HepG2 (cell line): ENCODE measurements around the gene RMDN2. TPM values are rescaled to one million over a fixed set of nuclear protein-coding genes. Genes with fewer than 3 reads are reported as not detected.

Experiments
- ATF7-NPFF ChIP-seq: sonication (generic); formaldehyde crosslinking; IDR thresholded peaks from 2 replicates; pipeline ENCODE4 v1.8.1; 2023; ENCODE audit warnings: mild to moderate bottlenecking, low read depth, missing genetic modification reagents, moderate library complexity
- CBX2 ChIP-seq, 2 experiments: fragments of 200-600 bp in 1 of 2; sonication (generic); formaldehyde crosslinking in 1 of 2; IDR thresholded peaks; 2 replicates each; pipeline versions ENCODE4 v1.7.0 to v1.8.1; 2018 to 2022; ENCODE audit warnings: low read depth in 2 of 2, low read length in 1 of 2, mild to moderate bottlenecking in 1 of 2, missing genetic modification reagents in 1 of 2
- CEBPG ChIP-seq: IDR thresholded peaks from 2 replicates; pipeline ENCODE4 v1.6.1; 2016
- ETV5 ChIP-seq: IDR thresholded peaks from 2 replicates; pipeline ENCODE4 v1.6.1; 2018; ENCODE audit warnings: missing biosample characterization, missing genetic modification reagents, inconsistent platforms, borderline replicate concordance
- FLYWCH1 ChIP-seq: sonication (generic); formaldehyde crosslinking; IDR thresholded peaks from 2 replicates; pipeline ENCODE4 v1.8.1; 2023; ENCODE audit warnings: mild to moderate bottlenecking, missing genetic modification reagents
- KAT8 ChIP-seq: IDR thresholded peaks from 2 replicates; pipeline ENCODE4 v1.6.1; 2016; ENCODE audit warnings: missing genetic modification reagents, missing compliant biosample characterization
- MAF1 ChIP-seq: sonication (generic); formaldehyde crosslinking; IDR thresholded peaks from 2 replicates; pipeline ENCODE4 v1.5.0; 2020; ENCODE audit warnings: missing genetic modification reagents, borderline replicate concordance
- MTA1 ChIP-seq: sonication (generic); formaldehyde crosslinking; IDR thresholded peaks from 2 replicates; pipeline ENCODE4 v1.4.0; 2020; ENCODE audit warnings: missing genetic modification reagents, mild to moderate bottlenecking, borderline replicate concordance
- RBM22 ChIP-seq: fragments of 200-400 bp; formaldehyde crosslinking; optimal IDR thresholded peaks from 2 replicates; pipeline ENCODE3; 2017; ENCODE audit warnings: mild to moderate bottlenecking, low read length, moderate library complexity
- RFX5 ChIP-seq: IDR thresholded peaks from 2 replicates; pipeline ENCODE4 v1.6.1; 2011; ENCODE audit warnings: low read depth, low read length, improper control_type of control experiment
- SIN3B ChIP-seq: fragments of 150-350 bp; IDR thresholded peaks from 2 replicates; pipeline ENCODE4 v1.6.1; 2014; ENCODE audit warnings: low read length
- SIX4 ChIP-seq: sonication (generic); formaldehyde crosslinking; IDR thresholded peaks from 2 replicates; pipeline ENCODE4 v1.4.0; 2020; ENCODE audit warnings: missing genetic modification reagents
- SMARCC2 ChIP-seq: fragments of 450-650 bp; IDR thresholded peaks from 2 replicates; pipeline ENCODE4 v1.6.1; 2017; ENCODE audit warnings: antibody characterized with exemption, mild to moderate bottlenecking
- TFE3 ChIP-seq: IDR thresholded peaks from 2 replicates; pipeline ENCODE4 v1.6.1; 2016
- ZNF124 ChIP-seq: sonication (generic); formaldehyde crosslinking; IDR thresholded peaks from 2 replicates; pipeline ENCODE4 v1.4.0; 2020; ENCODE audit warnings: missing genetic modification reagents
- ZNF224 ChIP-seq: sonication (generic); formaldehyde crosslinking; IDR thresholded peaks from 2 replicates; pipeline ENCODE4 v1.5.0; 2020; ENCODE audit warnings: mild to moderate bottlenecking, missing genetic modification reagents
- ZNF44 ChIP-seq: sonication (generic); formaldehyde crosslinking; IDR thresholded peaks from 2 replicates; pipeline ENCODE4 v1.5.1; 2020; ENCODE audit warnings: mild to moderate bottlenecking, missing genetic modification reagents
- ZNF501 ChIP-seq: sonication (generic); formaldehyde crosslinking; IDR thresholded peaks from 2 replicates; pipeline ENCODE4 v1.5.1; 2020; ENCODE audit warnings: mild to moderate bottlenecking, moderate library complexity, missing genetic modification reagents
- ZNF598 ChIP-seq: sonication (generic); formaldehyde crosslinking; IDR thresholded peaks from 2 replicates; pipeline ENCODE4 v1.5.1; 2020; ENCODE audit warnings: mild to moderate bottlenecking, missing genetic modification reagents, borderline replicate concordance
- ZNF761 ChIP-seq: sonication (generic); formaldehyde crosslinking; conservative IDR thresholded peaks from 2 replicates; pipeline ENCODE4 v1.4.0; 2020; ENCODE audit warnings: mild to moderate bottlenecking, missing genetic modification reagents
- ZNF883 ChIP-seq: sonication (generic); formaldehyde crosslinking; IDR thresholded peaks from 2 replicates; pipeline ENCODE4 v1.5.1; 2020; ENCODE audit warnings: mild to moderate bottlenecking, missing genetic modification reagents; ENCODE audit errors: not compliant biosample characterization
- polyA plus RNA-seq, 8 experiments: library from polyadenylated mRNA; depleted of rRNA in 3 of 8; stranded (reverse) in 7 of 8; unstranded in 1 of 8; fragments of >200 nt; fragmentation: Illumina TruSeq in 4 of 8; extraction: Trizol in 4 of 8; gene quantifications; 2 replicates each; pipeline versions ENCODE4 v1.2.1 to v1.2.3, GENCODE V29; 2011 to 2016; ENCODE audit warnings: low read depth in 4 of 8, missing spikeins in 1 of 8, mixed read lengths in 1 of 8; ENCODE audit not compliant: insufficient read depth in 1 of 8
- total RNA-seq, 5 experiments: library from RNA; depleted of rRNA; stranded (reverse); fragments of >200 nt; fragmentation: Illumina TruSeq; extraction: Trizol; gene quantifications; 2 replicates each; pipeline ENCODE4 v1.2.3, GENCODE V29; 2016; ENCODE audit warnings: low read depth in 1 of 5
- TF ChIP-seq, protein P1 (sequence below): sonication (generic); formaldehyde crosslinking; IDR thresholded peaks from 2 replicates; pipeline ENCODE4 v1.5.1; 2020; ENCODE audit warnings: missing genetic modification reagents, mild to moderate bottlenecking, borderline replicate concordance
- TF ChIP-seq, protein P2 (sequence below): sonication (generic); formaldehyde crosslinking; IDR thresholded peaks from 2 replicates; pipeline ENCODE4 v1.8.0; 2022; ENCODE audit warnings: low read depth, missing genetic modification reagents
- TF ChIP-seq, protein P3 (sequence below): sonication (generic); formaldehyde crosslinking; IDR thresholded peaks from 2 replicates; pipeline ENCODE4 v1.4.0; 2020; ENCODE audit warnings: missing genetic modification reagents, borderline replicate concordance

RMDN2 gene
- total and polyA plus RNA-seq, 2 of the 13 experiments (the other 11 are each of a cell fraction or from before 2014, with no cell fraction given), result 2.3 to 8.9 TPM

DNA sequence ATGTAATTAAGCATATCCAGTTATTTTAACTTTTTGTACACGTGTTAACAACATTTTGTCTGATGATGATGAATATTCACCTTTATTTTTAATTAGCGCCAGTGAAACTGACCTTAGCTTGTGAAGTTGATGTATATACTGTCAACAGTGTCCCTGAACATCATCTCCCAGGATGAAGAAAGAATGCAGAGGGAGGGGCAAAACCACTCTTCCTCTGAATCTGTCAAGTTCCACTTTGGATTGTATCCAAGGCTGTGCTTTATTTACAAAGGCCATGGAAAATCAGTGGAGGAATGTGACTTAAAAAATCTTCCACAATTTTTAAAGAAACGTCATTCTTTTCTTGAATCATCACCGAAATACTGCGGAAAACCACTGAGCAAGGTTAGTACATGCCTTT is 4.5 kb upstream of the RMDN2 start (continued):
- TF ChIP-seq RBM22, result no peak
- TF ChIP-seq MAF1 (CRISPR knock-in tag), result no peak
- no peak for TF ChIP-seq SIN3B
- TF ChIP-seq ZNF761 (CRISPR knock-in tag), result no peak
- TF ChIP-seq MTA1 (CRISPR knock-in tag), result no peak
- peak; percentile 85 for TF ChIP-seq CEBPG
- no peak for TF ChIP-seq FLYWCH1
- no peak for TF ChIP-seq CBX2 (IDR thresholded peaks at IDR 0.05; ENCODE audit: low read depth, low read length)
- TF ChIP-seq CBX2 (CRISPR knock-in tag; IDR thresholded peaks at IDR 0.05; ENCODE audit: low read depth), result no peak
- TF ChIP-seq TFE3 (CRISPR knock-in tag), result peak; percentile 50; the same call in 1 of the 2 replicates
- peak; percentile 35; the same call in 1 of the 2 replicates for TF ChIP-seq KAT8
- TF ChIP-seq, protein P1, sequence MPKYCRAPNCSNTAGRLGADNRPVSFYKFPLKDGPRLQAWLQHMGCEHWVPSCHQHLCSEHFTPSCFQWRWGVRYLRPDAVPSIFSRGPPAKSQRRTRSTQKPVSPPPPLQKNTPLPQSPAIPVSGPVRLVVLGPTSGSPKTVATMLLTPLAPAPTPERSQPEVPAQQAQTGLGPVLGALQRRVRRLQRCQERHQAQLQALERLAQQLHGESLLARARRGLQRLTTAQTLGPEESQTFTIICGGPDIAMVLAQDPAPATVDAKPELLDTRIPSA, result no peak
- no peak for TF ChIP-seq SMARCC2
- TF ChIP-seq ZNF224 (CRISPR knock-in tag), result no peak
- peak; percentile 53; the same call in 1 of the 2 replicates for TF ChIP-seq ETV5 (CRISPR knock-in tag)
- TF ChIP-seq ZNF44 (CRISPR knock-in tag), result no peak
- TF ChIP-seq RFX5, result no peak
- peak; percentile 59; the same call in 1 of the 2 replicates for TF ChIP-seq SIX4 (CRISPR knock-in tag)
- no peak for TF ChIP-seq ZNF598
- 0 out of 2 replicates have a peak, but pooled peaks have one; percentile 52 for TF ChIP-seq ZNF124 (CRISPR knock-in tag)
- TF ChIP-seq, protein P2, sequence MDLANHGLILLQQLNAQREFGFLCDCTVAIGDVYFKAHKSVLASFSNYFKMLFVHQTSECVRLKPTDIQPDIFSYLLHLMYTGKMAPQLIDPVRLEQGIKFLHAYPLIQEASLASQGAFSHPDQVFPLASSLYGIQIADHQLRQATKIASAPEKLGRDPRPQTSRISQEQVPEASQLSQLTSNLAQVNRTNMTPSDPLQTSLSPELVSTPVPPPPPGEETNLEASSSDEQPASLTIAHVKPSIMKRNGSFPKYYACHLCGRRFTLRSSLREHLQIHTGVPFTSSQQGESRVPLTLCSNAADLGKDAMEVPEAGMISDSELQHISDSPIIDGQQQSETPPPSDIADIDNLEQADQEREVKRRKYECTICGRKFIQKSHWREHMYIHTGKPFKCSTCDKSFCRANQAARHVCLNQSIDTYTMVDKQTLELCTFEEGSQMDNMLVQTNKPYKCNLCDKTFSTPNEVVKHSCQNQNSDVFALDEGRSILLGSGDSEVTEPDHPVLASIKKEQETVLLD (CRISPR knock-in tag), result no peak
- no peak for TF ChIP-seq ZNF883
- TF ChIP-seq ZNF501, result no peak
- TF ChIP-seq, protein P3, sequence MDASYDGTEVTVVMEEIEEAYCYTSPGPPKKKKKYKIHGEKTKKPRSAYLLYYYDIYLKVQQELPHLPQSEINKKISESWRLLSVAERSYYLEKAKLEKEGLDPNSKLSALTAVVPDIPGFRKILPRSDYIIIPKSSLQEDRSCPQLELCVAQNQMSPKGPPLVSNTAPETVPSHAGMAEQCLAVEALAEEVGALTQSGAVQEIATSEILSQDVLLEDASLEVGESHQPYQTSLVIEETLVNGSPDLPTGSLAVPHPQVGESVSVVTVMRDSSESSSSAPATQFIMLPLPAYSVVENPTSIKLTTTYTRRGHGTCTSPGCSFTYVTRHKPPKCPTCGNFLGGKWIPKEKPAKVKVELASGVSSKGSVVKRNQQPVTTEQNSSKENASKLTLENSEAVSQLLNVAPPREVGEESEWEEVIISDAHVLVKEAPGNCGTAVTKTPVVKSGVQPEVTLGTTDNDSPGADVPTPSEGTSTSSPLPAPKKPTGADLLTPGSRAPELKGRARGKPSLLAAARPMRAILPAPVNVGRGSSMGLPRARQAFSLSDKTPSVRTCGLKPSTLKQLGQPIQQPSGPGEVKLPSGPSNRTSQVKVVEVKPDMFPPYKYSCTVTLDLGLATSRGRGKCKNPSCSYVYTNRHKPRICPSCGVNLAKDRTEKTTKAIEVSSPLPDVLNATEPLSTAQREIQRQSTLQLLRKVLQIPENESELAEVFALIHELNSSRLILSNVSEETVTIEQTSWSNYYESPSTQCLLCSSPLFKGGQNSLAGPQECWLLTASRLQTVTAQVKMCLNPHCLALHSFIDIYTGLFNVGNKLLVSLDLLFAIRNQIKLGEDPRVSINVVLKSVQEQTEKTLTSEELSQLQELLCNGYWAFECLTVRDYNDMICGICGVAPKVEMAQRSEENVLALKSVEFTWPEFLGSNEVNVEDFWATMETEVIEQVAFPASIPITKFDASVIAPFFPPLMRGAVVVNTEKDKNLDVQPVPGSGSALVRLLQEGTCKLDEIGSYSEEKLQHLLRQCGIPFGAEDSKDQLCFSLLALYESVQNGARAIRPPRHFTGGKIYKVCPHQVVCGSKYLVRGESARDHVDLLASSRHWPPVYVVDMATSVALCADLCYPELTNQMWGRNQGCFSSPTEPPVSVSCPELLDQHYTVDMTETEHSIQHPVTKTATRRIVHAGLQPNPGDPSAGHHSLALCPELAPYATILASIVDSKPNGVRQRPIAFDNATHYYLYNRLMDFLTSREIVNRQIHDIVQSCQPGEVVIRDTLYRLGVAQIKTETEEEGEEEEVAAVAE (CRISPR knock-in tag), result no peak
- no peak for TF ChIP-seq ATF7-NPFF (CRISPR knock-in tag)
